ENCODE measurements around the gene IFITM2.
A peak's percentile ranks its signal among the peaks of the same experiment; 100 is the strongest.
"Not testable (repeated sequence)": the region's sequence is repeated elsewhere in the genome, so short reads cannot be mapped to it uniquely, and the experiment has no call there.

IFITM2 gene

GRCh38 chr11:342328-342727 lies 34.7 kb downstream of the IFITM2 start:
- no peak for DNase-seq (ENCODE audit: low read depth)

DNA sequence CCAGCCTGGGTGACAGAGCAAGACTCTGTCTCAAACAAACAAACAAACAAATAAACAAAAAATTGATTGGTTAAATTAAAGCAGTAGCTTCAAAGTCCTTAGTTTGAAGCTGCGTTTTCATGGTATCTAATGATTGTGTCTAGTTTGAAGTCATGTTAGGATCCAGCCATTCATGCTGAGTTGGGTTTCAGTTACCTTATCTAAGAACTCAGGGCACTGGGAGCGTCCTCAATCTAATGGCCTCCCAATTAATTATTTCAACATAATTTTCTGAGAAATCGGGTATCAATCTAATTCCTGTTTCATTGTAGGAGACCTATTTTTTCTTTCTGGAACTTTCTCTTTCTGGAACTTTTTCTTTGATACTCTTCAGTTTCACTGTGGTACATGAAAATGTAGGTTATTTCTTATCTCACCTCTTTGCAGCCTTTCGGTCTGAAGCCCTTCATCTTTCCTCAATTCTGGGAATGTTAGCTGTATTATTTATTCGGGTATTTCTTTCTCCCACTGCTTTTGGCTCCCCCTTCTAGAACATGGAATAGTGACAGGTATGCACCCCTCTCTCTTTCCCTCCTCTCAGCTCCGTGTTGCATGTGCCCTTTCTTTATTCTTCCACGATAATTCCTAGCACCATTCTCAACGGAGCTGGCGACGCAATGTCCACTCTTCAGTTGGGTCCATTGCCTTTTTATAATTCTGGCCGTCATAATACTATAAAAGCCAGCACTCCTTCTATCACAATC lies 37.4 kb downstream of the IFITM2 start:
- DNase-seq (ENCODE audit: low read depth), result no peak

- no peak for DNase-seq (ENCODE audit: low read depth)
Observed at GRCh38 chr11:346529-346928, 38.9 kb downstream of the IFITM2 start.

GRCh38 chr11:349270-349954 lies 41.8 kb downstream of the IFITM2 start:
- not testable (repeated sequence) for DNase-seq (ENCODE audit: low read depth)

GRCh38 chr11:350033-350722 lies 42.6 kb downstream of the IFITM2 start:
- not testable (repeated sequence) for DNase-seq (ENCODE audit: low read depth)

- no peak for DNase-seq (ENCODE audit: low read depth)
Observed at GRCh38 chr11:350723-351255, 43.2 kb downstream of the IFITM2 start.

DNA sequence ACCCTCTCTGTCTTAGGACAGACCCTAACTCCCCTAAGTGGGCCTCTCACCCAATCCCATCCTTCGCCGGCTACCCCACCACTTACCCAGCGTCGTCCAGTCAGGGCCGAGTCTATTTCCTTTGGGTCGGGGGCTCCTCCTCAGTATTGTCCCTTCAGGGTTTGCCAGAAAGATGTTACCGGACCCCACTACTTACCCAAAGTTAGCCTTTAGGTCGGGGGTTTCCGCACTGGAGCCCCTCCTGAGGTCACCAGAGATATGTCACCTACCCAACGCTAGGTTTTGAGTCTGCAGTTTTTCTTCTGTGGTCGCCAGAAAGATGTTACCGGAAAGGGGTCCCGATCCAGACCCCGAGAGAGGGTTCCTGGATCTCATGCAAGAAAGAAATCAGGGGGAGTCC lies 43.8 kb downstream of the IFITM2 start:
- DNase-seq (ENCODE audit: low read depth), result no peak

- DNase-seq (ENCODE audit: low read depth), result no peak
Observed at GRCh38 chr11:352456-353031, 44.9 kb downstream of the IFITM2 start.

GRCh38 chr11:353179-353873 lies 45.7 kb downstream of the IFITM2 start:
- no peak for DNase-seq (ENCODE audit: low read depth)

GRCh38 chr11:355581-356458 lies 48.2 kb downstream of the IFITM2 start:
- DNase-seq (ENCODE audit: low read depth), result peak; percentile 75

GRCh38 chr11:356610-357009 lies 49.0 kb downstream of the IFITM2 start:
- DNase-seq (ENCODE audit: low read depth), result no peak

- no peak for DNase-seq (ENCODE audit: low read depth)
Observed at GRCh38 chr11:357582-357981, 50.0 kb downstream of the IFITM2 start.

- no peak for DNase-seq (ENCODE audit: low read depth)
Observed at GRCh38 chr11:358129-358800, 50.6 kb downstream of the IFITM2 start.

Data from T follicular helper cell (primary cell).